Stomach (tissue), 9 donors: ENCODE results near the gene PLEKHG4B. TPM values are rescaled to one million over a fixed set of nuclear protein-coding genes. Genes with fewer than 3 reads are reported as not detected.

ENCODE experiments used
- DNase-seq, 2 donors: peaks; one replicate each; pipeline versions ENCODE4 v3.0.0 to v3.0.0-alpha.2; 2013 to 2019
- H3K27ac ChIP-seq, 5 donors: fragments of 200-600 bp in 4 of 5; sonication (generic) in 4 of 5; one replicate each; pipeline ENCODE4 v1.5.1; 2013 to 2019; ENCODE audit warnings: mild to moderate bottlenecking in 1 of 5, moderate library complexity in 1 of 5
- H3K27me3 ChIP-seq, 3 donors: fragments of 200-600 bp; sonication (generic); one replicate each; pipeline ENCODE4 v1.5.1; 2017 to 2019; ENCODE audit warnings: mixed run types in 1 of 3
- H3K36me3 ChIP-seq, 4 donors: fragments of 200-600 bp; sonication (generic); 1 replicate in 3 of 4; 2 replicates in 1 of 4; pipeline ENCODE4 v1.5.1; 2016 to 2019
- H3K4me1 ChIP-seq, 4 donors: fragments of 200-600 bp; sonication (generic); one replicate each; pipeline ENCODE4 v1.5.1; 2016 to 2019
- H3K4me3 ChIP-seq, 4 donors: fragments of 200-600 bp; sonication (generic) in 3 of 4; one replicate each; pipeline ENCODE4 v1.5.1; 2016 to 2019; ENCODE audit warnings: mild to moderate bottlenecking in 1 of 4
- H3K9me3 ChIP-seq, 4 donors: fragments of 200-600 bp; sonication (generic); one replicate each; pipeline ENCODE4 v1.5.1; 2016 to 2019
- EP300 ChIP-seq: sonication (generic); formaldehyde crosslinking; IDR thresholded peaks from one replicate; pipeline ENCODE4 v1.6.1; 2017; ENCODE audit warnings: antibody characterized with exemption
- POLR2A ChIP-seq, 4 donors: fragments of 450-650 bp; IDR thresholded peaks; one replicate each; pipeline ENCODE4 v1.6.1; 2016; ENCODE audit warnings: antibody characterized with exemption in 4 of 4, control low read depth in 2 of 4, mild to moderate bottlenecking in 1 of 4, moderate library complexity in 1 of 4
- POLR2AphosphoS5 ChIP-seq, 3 donors: sonication (generic); formaldehyde crosslinking; IDR thresholded peaks; one replicate each; pipeline ENCODE4 v1.6.1; 2016; ENCODE audit warnings: antibody characterized with exemption in 3 of 3
- WGBS, 5 donors: extraction: QIAGEN DNeasy Blood & Tissue Kit in 3 of 5; methylation state at CpG; one replicate each; pipeline versions ENCODE4 v1.1.5 to v1.1.7; 2013 to 2018; 5-methylcytosine and 5-hydroxymethylcytosine counted together
- intact Hi-C: fragments of 100-400 bp; cut with DNase I; formaldehyde crosslinking; loops from one replicate; pipeline ENCODE4 v1.15.1; 2023; ENCODE audit warnings: low total_unique reads
- polyA plus RNA-seq, 3 donors: library from polyadenylated mRNA; stranded (reverse); fragments of 200-250 nt; gene quantifications; one replicate each; pipeline ENCODE4 v1.2.3, GENCODE V29; 2013
- total RNA-seq, 5 donors: library from RNA; depleted of rRNA; stranded (reverse); fragments of >200 nt; gene quantifications; one replicate each; pipeline versions ENCODE4 v1.1.0 to v1.2.3, GENCODE V29; 2014 to 2016
- TF ChIP-seq, protein P1 (sequence below), 7 experiments: fragments of 450-650 bp in 4 of 7; fragments of 200-600 bp in 3 of 7; sonication (generic) in 3 of 7; IDR thresholded peaks; one replicate each; pipeline ENCODE4 v1.5.1; 2016 to 2019; ENCODE audit warnings: antibody characterized with exemption in 7 of 7, control low read depth in 2 of 7, mild to moderate bottlenecking in 1 of 7
- donor health status: healthy with polysubstance abuse.
- donor health status: Bipolar disorder and iron deficiency.
- donor health status: healthy.

Gene PLEKHG4B
- total and polyA plus RNA-seq, 8 donors = 0.15 to 4.3 (median 1.8) TPM; not detected in 1

DNA sequence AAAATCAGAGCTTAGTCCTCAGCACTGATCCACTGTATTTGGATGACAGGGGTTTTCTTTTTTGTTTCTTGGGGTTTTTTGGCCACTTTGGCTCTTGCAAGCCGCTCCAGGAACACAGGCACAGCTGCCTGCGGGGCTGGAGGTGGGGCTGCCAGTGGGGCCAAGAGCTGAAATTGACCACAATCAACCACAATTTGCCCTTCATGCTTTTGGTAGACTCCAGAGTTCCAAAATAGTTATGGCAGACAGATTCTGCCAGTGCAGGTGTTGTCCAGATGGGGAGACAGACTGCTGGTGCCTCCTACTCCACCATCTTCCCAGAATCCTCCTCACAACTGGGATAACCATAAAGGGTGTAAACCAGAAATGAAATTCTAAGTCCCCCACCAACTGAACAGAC lies 36.5 kb downstream of the PLEKHG4B start:
- no peaks in the 10 kb centered on the region for H3K36me3 ChIP-seq
- WGBS, 5 donors = 89 to 100% (median 93%) methylated on average over 2 of the region's 2 CpGs
- peaks cover 0 to 20% (median 11%) of the 10 kb centered on the region in 4 donors for H3K9me3 ChIP-seq
- H3K27ac ChIP-seq = no peak overlapping the region
- peaks cover 0 to 4% (median 0%) of the 10 kb centered on the region in 3 donors for H3K27me3 ChIP-seq
- no peak overlapping the region for H3K4me3 ChIP-seq
- intact Hi-C loops = no loop called here
- no peaks in the 10 kb centered on the region for H3K4me1 ChIP-seq
- no peak for DNase-seq
- TF ChIP-seq EP300 (no peak), POLR2AphosphoS5 (IDR thresholded peaks at IDR 0.05) (no peak), POLR2A (IDR thresholded peaks at IDR 0.05) (no peak)
- TF ChIP-seq, protein P1, sequence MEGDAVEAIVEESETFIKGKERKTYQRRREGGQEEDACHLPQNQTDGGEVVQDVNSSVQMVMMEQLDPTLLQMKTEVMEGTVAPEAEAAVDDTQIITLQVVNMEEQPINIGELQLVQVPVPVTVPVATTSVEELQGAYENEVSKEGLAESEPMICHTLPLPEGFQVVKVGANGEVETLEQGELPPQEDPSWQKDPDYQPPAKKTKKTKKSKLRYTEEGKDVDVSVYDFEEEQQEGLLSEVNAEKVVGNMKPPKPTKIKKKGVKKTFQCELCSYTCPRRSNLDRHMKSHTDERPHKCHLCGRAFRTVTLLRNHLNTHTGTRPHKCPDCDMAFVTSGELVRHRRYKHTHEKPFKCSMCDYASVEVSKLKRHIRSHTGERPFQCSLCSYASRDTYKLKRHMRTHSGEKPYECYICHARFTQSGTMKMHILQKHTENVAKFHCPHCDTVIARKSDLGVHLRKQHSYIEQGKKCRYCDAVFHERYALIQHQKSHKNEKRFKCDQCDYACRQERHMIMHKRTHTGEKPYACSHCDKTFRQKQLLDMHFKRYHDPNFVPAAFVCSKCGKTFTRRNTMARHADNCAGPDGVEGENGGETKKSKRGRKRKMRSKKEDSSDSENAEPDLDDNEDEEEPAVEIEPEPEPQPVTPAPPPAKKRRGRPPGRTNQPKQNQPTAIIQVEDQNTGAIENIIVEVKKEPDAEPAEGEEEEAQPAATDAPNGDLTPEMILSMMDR (IDR thresholded peaks at IDR 0.05) = no peak

DNA sequence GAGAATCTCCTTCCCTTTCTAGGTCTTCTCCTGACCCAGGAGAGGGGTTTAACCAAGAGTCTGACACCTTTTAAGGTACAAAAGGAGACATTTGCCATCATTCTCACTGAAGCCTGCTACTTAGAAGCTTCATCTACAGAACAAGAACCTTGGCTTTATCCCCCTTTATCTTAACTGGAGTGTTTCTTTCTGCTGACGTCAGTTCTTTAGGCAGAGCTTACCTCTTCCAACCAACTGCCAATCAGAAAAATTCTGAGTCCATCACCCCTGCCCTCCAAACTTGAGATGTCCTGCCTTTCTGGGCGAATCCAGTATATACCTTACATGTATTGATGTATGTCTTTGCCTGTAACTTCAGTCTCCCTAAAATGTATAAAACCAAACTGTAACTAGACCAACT lies 37.2 kb downstream of the PLEKHG4B start:
- intact Hi-C loops = no loop called here
- DNase-seq = no peak

DNA sequence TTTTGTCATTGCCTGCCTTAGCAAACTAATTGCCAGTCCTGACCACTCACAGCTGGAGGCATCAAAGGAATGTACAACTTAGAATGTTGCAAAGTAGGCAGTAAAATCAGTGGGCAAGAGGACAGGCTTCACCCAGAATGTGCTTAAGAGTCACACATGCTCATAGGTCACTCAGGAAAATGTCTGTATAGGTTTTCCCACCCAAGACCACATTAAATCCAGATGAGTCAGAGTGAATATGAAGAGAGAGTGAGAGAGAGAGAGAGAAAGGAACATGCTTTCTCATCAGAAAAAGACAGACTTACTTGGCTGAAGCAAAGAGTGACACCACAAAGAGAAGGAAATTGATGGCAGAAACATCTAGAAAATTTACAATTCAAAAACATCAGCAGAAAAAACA lies 37.9 kb downstream of the PLEKHG4B start:
- H3K36me3 ChIP-seq = no peaks in the 10 kb centered on the region
- no peaks in the 10 kb centered on the region for H3K4me1 ChIP-seq
- peaks cover 0 to 16% (median 11%) of the 10 kb centered on the region in 4 donors for H3K9me3 ChIP-seq
- H3K27me3 ChIP-seq = peaks cover 0 to 4% (median 0%) of the 10 kb centered on the region in 3 donors
- no peak for DNase-seq
- no peak for TF ChIP-seq POLR2AphosphoS5 (IDR thresholded peaks at IDR 0.05)
- TF ChIP-seq POLR2A (IDR thresholded peaks at IDR 0.05) = no peak
- TF ChIP-seq, protein P1 (IDR thresholded peaks at IDR 0.05) = no peak
- TF ChIP-seq EP300 = no peak
- H3K4me3 ChIP-seq = no peak overlapping the region
- intact Hi-C loops = no loop called here
- H3K27ac ChIP-seq = no peak overlapping the region

More for the DNA sequence above, 37.2 kb downstream of the PLEKHG4B start:
- WGBS, 5 donors = 73 to 81% (median 80%) methylated on average over 2 of the region's 2 CpGs
- Histone ChIP-seq H3K27me3 (peaks cover 0 to 4% (median 0%) of the 10 kb centered on the region in 3 donors), H3K4me3 (no peak overlapping the region), H3K27ac (no peak overlapping the region), H3K9me3 (peaks cover 0 to 20% (median 11%) of the 10 kb centered on the region in 4 donors), H3K36me3 (no peaks in the 10 kb centered on the region), H3K4me1 (no peaks in the 10 kb centered on the region)
- TF ChIP-seq POLR2AphosphoS5 (IDR thresholded peaks at IDR 0.05) = no peak
- TF ChIP-seq EP300 = no peak
- TF ChIP-seq POLR2A (IDR thresholded peaks at IDR 0.05) = no peak
- TF ChIP-seq, protein P1 (IDR thresholded peaks at IDR 0.05) = no peak

- 59 to 85% (median 71%) methylated on average over 4 of the region's 4 CpGs for WGBS, 5 donors
- no peaks in the 10 kb centered on the region for H3K36me3 ChIP-seq
- no peak overlapping the region for H3K27ac ChIP-seq
- H3K9me3 ChIP-seq = peaks cover 0 to 13% (median 8%) of the 10 kb centered on the region in 4 donors
- no peak overlapping the region for H3K4me3 ChIP-seq
- no peaks in the 10 kb centered on the region for H3K4me1 ChIP-seq
- intact Hi-C loops = no loop called here
- no peak for TF ChIP-seq EP300
- TF ChIP-seq, protein P1 (IDR thresholded peaks at IDR 0.05) = no peak
- TF ChIP-seq POLR2AphosphoS5 (IDR thresholded peaks at IDR 0.05) = no peak
- TF ChIP-seq POLR2A (IDR thresholded peaks at IDR 0.05) = no peak
- H3K27me3 ChIP-seq = peaks cover 0 to 4% (median 0%) of the 10 kb centered on the region in 3 donors
- no peak for DNase-seq
Observed at GRCh38 chr5:130601-131131, 38.7 kb downstream of the PLEKHG4B start.
